ENCODE data around the gene ADAMTS12.

ADAMTS12 gene

DNA sequence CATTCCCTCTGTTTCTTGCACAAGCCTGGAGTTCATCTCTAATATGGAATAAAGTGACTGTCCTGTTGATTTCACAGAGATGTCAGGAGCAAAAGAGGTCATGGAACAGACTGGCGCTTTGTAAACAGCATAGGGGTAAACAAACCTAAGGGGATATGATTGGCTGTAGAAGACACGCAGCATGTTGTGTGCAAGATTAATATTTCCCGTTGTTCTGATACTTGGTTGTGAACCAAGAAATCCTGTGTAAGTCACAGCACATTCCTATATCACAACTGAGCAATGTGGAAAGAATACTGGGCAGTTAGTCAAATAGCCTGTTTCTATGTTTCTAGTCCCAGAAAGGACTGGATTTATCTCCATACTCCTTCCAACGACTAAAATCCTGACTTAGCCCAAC is 3.2 kb downstream of the ADAMTS12 start:
- in situ Hi-C loops (cut with MboI; ENCODE audit: low sequenced_read_pairs, unreplicated experiment): no loop called here
- DNase-seq (ENCODE audit: low spot score): no peak
- TF ChIP-seq, protein P1, sequence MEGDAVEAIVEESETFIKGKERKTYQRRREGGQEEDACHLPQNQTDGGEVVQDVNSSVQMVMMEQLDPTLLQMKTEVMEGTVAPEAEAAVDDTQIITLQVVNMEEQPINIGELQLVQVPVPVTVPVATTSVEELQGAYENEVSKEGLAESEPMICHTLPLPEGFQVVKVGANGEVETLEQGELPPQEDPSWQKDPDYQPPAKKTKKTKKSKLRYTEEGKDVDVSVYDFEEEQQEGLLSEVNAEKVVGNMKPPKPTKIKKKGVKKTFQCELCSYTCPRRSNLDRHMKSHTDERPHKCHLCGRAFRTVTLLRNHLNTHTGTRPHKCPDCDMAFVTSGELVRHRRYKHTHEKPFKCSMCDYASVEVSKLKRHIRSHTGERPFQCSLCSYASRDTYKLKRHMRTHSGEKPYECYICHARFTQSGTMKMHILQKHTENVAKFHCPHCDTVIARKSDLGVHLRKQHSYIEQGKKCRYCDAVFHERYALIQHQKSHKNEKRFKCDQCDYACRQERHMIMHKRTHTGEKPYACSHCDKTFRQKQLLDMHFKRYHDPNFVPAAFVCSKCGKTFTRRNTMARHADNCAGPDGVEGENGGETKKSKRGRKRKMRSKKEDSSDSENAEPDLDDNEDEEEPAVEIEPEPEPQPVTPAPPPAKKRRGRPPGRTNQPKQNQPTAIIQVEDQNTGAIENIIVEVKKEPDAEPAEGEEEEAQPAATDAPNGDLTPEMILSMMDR (IDR thresholded peaks at IDR 0.05; ENCODE audit: borderline replicate concordance, control extremely low read depth, extremely low read depth, insufficient read depth, missing control alignments): no peak

DNA sequence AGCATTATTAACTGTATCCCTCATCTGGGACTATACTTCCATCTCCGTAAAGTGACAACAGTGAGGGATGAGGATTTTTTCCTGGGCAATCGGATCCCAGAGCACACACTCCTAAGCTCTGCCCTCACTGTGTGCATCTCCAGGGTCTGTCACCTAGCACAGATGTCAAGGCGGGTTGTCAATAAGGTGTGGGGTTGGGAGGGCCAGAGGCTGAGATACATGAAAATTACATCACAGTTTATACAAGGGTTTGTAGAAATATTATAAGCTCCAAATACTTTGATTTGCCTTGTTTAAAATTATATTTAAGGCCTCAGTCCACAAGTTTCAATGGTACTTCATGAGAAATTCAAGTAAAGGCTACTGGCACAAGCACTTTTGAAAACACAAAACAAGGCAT is 4.5 kb downstream of the ADAMTS12 start:
- in situ Hi-C loops (cut with MboI; ENCODE audit: low sequenced_read_pairs, unreplicated experiment): no loop called here
- TF ChIP-seq, protein P1 (IDR thresholded peaks at IDR 0.05; ENCODE audit: borderline replicate concordance, control extremely low read depth, extremely low read depth, insufficient read depth, missing control alignments): no peak
- DNase-seq (ENCODE audit: low spot score): no peak

DNA sequence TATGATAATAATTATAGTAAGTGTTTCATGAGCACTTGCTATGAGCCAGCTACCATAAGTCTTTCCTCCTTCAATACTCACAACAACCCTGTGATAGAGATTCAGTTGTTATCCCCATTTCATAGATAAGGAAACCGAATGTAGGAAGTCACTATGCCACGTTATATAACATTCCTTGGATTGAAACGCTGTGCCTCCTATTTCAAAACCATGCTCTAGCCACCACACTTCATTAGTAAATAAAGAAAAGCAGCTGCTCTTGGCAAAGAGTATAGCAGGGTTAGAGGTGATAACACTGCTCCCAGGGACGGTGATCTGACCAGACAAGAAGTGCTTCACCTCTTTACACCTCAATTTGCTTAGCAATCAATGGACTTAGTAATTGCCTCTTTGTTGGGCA is 5.5 kb downstream of the ADAMTS12 start:
- TF ChIP-seq, protein P1 (IDR thresholded peaks at IDR 0.05; ENCODE audit: borderline replicate concordance, control extremely low read depth, extremely low read depth, insufficient read depth, missing control alignments): no peak
- DNase-seq (ENCODE audit: low spot score): no peak
- in situ Hi-C loops (cut with MboI; ENCODE audit: low sequenced_read_pairs, unreplicated experiment): no loop called here

DNA sequence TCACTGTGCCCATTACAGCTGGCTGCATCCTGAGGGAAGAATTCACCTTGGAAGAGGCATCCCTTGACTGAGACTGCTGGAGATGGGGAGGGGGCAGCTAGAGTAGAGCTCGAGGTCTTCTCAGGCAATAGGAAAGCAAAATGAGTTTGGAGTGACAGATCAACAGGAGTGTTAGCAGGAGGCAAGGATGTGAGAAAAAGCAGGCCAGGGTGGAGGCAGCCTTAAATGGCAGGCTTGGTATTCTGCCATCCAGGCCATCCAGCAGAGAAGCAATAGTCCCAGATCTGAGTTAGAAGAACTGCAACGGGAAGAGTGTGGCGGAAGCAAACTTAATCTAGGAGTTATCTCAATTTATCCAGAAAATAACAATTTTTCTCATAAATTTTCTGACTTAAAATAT is 6.1 kb downstream of the ADAMTS12 start:
- DNase-seq (ENCODE audit: low spot score): no peak
- in situ Hi-C loops (cut with MboI; ENCODE audit: low sequenced_read_pairs, unreplicated experiment): no loop called here
- TF ChIP-seq, protein P1 (IDR thresholded peaks at IDR 0.05; ENCODE audit: borderline replicate concordance, control extremely low read depth, extremely low read depth, insufficient read depth, missing control alignments): no peak

DNA sequence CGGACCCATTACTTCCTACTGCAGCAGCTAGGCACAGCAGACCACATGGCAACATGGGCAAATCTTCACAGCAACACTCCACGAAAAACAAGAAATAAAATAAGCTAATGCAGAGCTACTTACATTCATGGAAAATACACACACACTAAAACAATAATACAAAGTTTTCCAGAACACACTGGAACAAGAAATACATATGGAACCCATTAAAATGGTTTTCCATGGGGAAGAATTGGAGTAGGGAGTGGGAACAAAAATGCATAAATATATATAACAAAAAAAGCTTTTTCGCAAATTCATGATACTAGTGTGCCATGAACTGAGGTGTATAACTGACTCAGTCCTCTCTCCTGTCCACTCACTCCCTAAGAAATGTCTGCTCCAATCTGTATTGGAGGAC is 8.3 kb downstream of the ADAMTS12 start:
- TF ChIP-seq, protein P1 (IDR thresholded peaks at IDR 0.05; ENCODE audit: borderline replicate concordance, control extremely low read depth, extremely low read depth, insufficient read depth, missing control alignments): no peak
- no peak for DNase-seq (ENCODE audit: low spot score)
- in situ Hi-C loops (cut with MboI; ENCODE audit: low sequenced_read_pairs, unreplicated experiment): no loop called here

DNA sequence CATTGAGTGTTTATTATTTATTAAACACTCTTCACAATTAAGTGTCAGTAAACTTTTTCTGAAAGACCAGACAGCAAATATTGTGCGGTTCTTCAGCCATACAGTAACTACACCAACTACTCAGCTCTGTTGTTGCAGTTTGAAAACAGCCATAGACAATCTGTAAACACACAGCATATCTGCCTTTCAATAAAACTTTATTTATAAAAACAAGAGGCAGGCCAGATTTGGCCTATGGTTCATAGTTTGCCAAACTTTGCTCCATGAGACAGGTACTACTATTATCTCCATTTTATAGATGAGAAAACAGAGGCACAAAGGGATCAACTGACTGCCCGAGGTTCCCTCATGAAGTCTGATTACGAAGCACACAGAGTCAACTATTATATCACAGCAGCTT is 11.5 kb downstream of the ADAMTS12 start:
- TF ChIP-seq, protein P1 (IDR thresholded peaks at IDR 0.05; ENCODE audit: borderline replicate concordance, control extremely low read depth, extremely low read depth, insufficient read depth, missing control alignments): no peak
- in situ Hi-C loops (cut with MboI; ENCODE audit: low sequenced_read_pairs, unreplicated experiment): no loop called here
- DNase-seq (ENCODE audit: low spot score): no peak

DNA sequence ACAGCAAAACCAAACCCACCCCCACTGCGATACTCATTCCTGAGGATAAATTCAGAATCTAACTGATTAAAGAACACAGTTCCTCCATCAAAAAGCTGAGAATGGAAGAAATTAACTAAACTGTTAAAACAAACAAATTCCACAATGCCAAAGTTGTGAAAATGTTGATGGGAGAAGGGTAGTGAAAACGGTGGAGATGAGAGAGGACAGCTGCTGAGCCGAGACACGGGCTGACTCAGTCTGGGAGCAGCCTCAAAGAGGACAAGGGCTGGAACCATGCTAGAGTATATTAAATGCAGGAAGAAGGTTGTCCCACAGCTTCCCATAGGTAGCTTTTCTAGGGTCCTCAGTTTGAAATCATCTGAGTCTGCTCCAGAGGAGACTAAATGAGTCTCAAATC is 14.3 kb downstream of the ADAMTS12 start:
- TF ChIP-seq, protein P1 (IDR thresholded peaks at IDR 0.05; ENCODE audit: borderline replicate concordance, control extremely low read depth, extremely low read depth, insufficient read depth, missing control alignments): no peak
- in situ Hi-C loops (cut with MboI; ENCODE audit: low sequenced_read_pairs, unreplicated experiment): no loop called here
- DNase-seq (ENCODE audit: low spot score): no peak

Data from GM13976 (cell line).